ENCODE measurements around the gene SRCAP. TPM values are rescaled to one million over a fixed set of nuclear protein-coding genes. Genes with fewer than 3 reads are reported as not detected.
A peak's percentile ranks its signal among the peaks of the same experiment; 100 is the strongest.

The SRCAP gene
- total RNA-seq, 1 donor from 2014 or later: 47.8 TPM

DNA sequence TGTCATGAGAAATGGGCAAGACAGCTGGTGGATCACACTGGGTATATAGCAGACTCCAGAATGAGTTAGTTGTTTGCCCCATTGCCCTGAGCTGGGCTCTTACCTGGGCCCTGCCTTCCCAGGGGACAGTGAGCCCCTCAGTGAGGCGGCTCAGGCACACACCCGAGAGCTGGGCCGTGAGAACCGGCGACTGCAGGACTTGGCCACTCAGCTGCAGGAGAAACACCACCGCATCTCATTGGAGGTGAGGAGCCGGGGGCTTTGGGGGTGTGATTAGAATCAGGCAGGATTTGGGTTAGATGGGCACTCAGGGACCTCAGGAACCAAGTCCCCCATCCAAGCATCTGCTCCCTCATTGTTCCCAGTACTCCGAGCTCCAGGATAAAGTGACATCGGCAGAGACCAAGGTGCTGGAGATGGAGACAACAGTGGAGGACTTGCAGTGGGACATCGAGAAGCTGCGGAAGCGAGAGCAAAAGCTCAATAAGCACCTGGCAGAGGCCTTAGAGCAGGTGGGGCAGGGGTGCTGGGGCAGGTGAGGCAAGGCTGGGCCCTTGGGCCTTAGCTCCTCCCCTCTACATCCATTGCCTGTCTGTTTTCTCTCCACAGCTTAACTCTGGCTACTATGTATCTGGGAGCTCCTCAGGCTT, 66.0 kb downstream of the SRCAP start:
- intact Hi-C loops (cut with DNase I): loop anchor here (5.0 kb wide), 1 partner anchor 137 kb away; no protein-coding TSS in a partner anchor
- DNase-seq (ENCODE audit: low spot score): no peak

- no peak for DNase-seq (ENCODE audit: low spot score)
- intact Hi-C loops (cut with DNase I): no loop called here
These were observed 67.4 kb downstream of the SRCAP start for GRCh38 chr16:30766206-30766932.

DNA sequence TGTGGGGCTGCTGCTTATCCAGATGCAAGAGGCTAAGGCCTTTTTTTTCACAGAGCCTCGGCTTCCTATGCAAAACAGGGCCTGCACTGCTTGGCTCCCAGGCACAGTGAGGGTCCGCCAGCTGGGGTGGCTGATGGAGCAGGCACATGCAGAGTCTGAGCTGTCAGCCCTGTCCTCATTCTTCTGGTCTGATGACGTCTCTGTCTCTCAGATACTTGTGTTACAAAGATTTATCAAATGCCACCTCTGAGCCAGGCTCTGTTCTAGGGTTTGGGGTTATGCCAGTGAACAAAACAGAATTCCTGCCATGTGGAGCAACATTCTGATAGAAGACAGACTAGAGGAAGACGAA, 67.9 kb downstream of the SRCAP start:
- intact Hi-C loops (cut with DNase I): no loop called here
- DNase-seq (ENCODE audit: low spot score): no peak

DNA sequence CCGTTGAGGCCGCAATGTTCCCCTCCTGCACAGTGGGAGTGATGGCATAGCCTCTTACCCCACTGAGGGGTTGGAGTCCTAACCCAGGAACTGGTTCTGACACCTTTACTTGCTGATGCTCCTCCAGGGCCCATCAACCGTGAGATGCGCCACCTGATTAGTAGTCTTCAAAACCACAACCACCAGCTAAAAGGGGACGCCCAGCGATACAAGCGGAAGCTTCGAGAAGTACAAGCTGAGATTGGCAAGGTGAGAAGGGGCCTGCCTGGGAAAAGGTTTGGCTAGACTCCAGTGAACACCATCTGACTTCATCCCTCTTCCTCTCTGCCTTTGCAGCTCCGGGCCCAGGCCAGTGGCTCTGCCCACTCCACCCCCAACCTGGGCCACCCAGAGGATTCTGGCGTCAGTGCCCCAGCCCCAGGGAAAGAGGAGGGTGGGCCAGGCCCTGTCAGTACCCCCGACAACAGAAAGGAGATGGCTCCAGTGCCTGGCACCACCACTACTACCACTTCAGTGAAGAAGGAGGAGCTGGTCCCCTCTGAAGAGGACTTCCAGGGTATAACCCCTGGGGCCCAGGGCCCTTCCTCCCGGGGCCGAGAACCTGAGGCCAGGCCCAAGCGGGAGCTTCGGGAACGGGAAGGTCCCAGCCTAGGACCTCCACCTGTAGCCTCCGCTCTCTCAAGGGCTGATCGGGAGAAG, 68.9 kb downstream of the SRCAP start:
- no peak for DNase-seq (ENCODE audit: low spot score)
- intact Hi-C loops (cut with DNase I): no loop called here

- no peak for DNase-seq (ENCODE audit: low spot score)
- intact Hi-C loops (cut with DNase I): no loop called here
These were observed 69.7 kb downstream of the SRCAP start for GRCh38 chr16:30768583-30769181.

DNA sequence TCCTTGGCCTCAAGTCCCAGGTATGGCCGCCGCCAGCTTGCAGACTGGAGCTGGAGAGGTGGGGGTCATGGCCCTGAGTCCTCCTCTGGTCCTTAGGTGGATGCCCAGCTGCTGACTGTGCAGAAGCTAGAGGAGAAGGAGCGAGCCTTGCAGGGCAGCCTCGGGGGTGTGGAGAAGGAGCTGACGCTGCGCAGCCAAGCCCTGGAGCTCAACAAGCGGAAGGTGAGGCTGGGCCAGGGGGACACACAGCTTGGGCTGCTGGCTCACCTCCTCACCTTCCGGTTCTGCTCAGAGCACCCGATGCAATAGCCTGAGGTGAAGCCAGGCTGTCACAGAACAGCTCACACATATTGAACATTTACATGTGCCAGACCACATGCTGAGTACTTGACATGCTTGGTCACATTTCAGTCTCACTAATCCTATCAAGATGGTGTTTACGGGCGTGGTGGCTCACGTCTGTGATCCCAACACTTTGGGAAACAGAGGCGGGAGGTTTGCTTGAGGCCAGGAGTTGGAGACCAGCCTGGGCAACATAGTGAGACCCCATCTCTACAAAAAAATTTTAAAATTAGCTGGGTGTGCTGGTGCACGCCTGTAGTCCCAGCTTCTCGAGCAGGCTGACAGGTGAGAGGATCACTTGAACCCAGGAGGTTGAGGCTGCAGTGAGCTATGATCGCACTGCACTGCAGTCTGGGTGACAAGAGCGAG, 70.6 kb downstream of the SRCAP start:
- DNase-seq (ENCODE audit: low spot score): no peak
- intact Hi-C loops (cut with DNase I): no loop called here

- intact Hi-C loops (cut with DNase I): no loop called here
- DNase-seq (ENCODE audit: low spot score): no peak
These were observed 72.8 kb downstream of the SRCAP start for GRCh38 chr16:30771726-30772125.

GRCh38 chr16:30773826-30774225, 74.9 kb downstream of the SRCAP start:
- no peak for DNase-seq (ENCODE audit: low spot score)
- intact Hi-C loops (cut with DNase I): no loop called here

- peak; percentile 80 for DNase-seq (ENCODE audit: low spot score)
- intact Hi-C loops (cut with DNase I): loop anchor here (5.0 kb wide), 1 partner anchor 98 kb away; no protein-coding TSS in a partner anchor
These were observed 75.6 kb downstream of the SRCAP start for GRCh38 chr16:30774367-30775130.

- no peak for DNase-seq (ENCODE audit: low spot score)
- intact Hi-C loops (cut with DNase I): loop anchor here (5.0 kb wide), 1 partner anchor 97 kb away; no protein-coding TSS in a partner anchor
These were observed 76.1 kb downstream of the SRCAP start for GRCh38 chr16:30775131-30775391.

- intact Hi-C loops (cut with DNase I): loop anchor here (5.0 kb wide), 1 partner anchor 97 kb away; no protein-coding TSS in a partner anchor
- peak; percentile 90 for DNase-seq (ENCODE audit: low spot score)
These were observed 76.6 kb downstream of the SRCAP start for GRCh38 chr16:30775392-30776188.

DNA sequence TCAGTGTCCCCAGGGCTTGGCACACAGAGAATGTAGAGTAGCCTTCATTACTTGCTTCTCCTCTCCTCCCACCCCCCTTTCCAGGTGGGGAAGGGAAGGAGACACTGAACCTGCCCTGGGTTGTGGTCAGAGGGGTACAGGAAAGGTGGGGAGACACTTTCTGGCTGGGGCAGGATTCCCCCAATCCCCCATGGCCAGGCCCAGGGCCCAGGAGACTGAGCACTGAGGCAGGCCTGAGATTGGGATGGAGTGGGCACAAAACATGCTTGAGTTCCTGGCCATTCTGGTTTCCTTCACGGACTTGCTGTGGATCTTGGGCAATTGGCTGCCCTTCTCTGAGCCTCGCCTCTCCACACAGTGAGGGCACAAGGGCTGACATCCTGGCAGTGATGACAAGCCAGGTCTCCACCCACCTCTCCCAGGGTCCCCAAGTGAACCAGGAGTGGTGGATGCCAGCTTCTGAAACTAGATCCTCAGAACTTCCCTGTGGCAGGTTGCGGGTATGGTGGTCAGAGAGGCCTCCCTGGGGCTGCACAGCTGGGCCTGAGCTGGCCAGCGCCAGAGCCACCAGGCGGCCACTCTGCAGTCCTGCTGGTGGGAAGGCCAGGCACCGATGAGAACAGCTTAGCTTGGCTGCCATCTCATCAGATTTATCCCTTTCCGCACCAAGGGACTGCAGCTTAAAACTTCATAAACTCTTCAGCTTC, 78.8 kb downstream of the SRCAP start:
- intact Hi-C loops (cut with DNase I): loop anchor here (5.0 kb wide), 1 partner anchor 95 kb away; no protein-coding TSS in a partner anchor
- DNase-seq (ENCODE audit: low spot score): no peak

- no peak for DNase-seq (ENCODE audit: low spot score)
- intact Hi-C loops (cut with DNase I): loop anchor here (5.0 kb wide), 1 partner anchor 94 kb away; no protein-coding TSS in a partner anchor
These were observed 79.7 kb downstream of the SRCAP start for GRCh38 chr16:30778549-30779244.

- DNase-seq (ENCODE audit: low spot score): no peak
- intact Hi-C loops (cut with DNase I): loop anchor here (5.0 kb wide), 1 partner anchor 93 kb away; no protein-coding TSS in a partner anchor
These were observed 80.6 kb downstream of the SRCAP start for GRCh38 chr16:30779596-30779995.

DNA sequence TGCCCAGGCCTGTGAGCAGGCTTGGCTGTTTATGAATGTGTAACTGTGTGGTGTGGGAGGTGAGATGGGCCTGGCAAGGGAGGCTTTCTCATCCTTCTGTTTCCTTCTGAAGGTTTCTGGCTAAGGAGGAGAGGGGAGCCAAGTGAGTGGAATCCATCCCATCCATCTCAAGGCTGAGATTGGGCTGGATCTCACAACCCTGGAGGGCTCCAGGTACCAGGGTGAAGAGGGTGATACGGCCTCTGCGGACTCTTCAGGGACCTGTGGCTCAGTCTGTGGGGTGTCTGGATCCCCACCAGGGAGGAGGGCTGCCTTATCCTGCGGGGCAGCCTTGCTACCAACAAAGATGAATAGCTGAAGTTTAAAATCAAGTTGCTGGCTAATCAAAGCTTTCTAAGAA, 81.0 kb downstream of the SRCAP start:
- no peak for DNase-seq (ENCODE audit: low spot score)
- intact Hi-C loops (cut with DNase I): no loop called here

- no peak for DNase-seq (ENCODE audit: low spot score)
- intact Hi-C loops (cut with DNase I): no loop called here
These were observed 81.6 kb downstream of the SRCAP start for GRCh38 chr16:30780549-30780948.
